ENCODE measurements around the gene MGRN1. TPM values are rescaled to one million over a fixed set of nuclear protein-coding genes. Genes with fewer than 3 reads are reported as not detected.
A peak's percentile ranks its signal among the peaks of the same experiment; 100 is the strongest.

Gene MGRN1
- total and polyA plus RNA-seq, 2 of the 13 experiments (the other 11 are each of a cell fraction or from before 2014, with no cell fraction given) = 11.9 to 12.6 TPM

- TF ChIP-seq, protein P1, sequence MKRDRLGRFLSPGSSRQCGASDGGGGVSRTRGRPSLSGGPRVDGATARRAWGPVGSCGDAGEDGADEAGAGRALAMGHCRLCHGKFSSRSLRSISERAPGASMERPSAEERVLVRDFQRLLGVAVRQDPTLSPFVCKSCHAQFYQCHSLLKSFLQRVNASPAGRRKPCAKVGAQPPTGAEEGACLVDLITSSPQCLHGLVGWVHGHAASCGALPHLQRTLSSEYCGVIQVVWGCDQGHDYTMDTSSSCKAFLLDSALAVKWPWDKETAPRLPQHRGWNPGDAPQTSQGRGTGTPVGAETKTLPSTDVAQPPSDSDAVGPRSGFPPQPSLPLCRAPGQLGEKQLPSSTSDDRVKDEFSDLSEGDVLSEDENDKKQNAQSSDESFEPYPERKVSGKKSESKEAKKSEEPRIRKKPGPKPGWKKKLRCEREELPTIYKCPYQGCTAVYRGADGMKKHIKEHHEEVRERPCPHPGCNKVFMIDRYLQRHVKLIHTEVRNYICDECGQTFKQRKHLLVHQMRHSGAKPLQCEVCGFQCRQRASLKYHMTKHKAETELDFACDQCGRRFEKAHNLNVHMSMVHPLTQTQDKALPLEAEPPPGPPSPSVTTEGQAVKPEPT (CRISPR knock-in tag; IDR thresholded peaks at IDR 0.05; ENCODE audit: low read depth) = 0 out of 2 replicates have a peak, but pooled peaks have one; percentile 37
- TF ChIP-seq TMF1 (CRISPR knock-in tag; IDR thresholded peaks at IDR 0.05; ENCODE audit: low read depth) (no peak; the same call in 1 of the 2 replicates), TBX3 (IDR thresholded peaks at IDR 0.05; ENCODE audit: borderline replicate concordance) (peak; percentile 64; the same call in 1 of the 2 replicates), PTBP1 (IDR thresholded peaks at IDR 0.05; ENCODE audit: low read depth, low read length, poor library complexity, severe bottlenecking) (no peak), ZMAT5 (CRISPR knock-in tag; IDR thresholded peaks at IDR 0.05; ENCODE audit: borderline replicate concordance, low read depth) (no peak), POLR2AphosphoS5 (IDR thresholded peaks at IDR 0.05; ENCODE audit: low read depth, low read length) (peak; percentile 60), EZH2 (conservative IDR thresholded peaks at IDR 0.05; ENCODE audit: low read depth, low read length) (no peak), ZNF33A (CRISPR knock-in tag; IDR thresholded peaks at IDR 0.05; ENCODE audit: borderline replicate concordance) (no peak), PATZ1 (CRISPR knock-in tag; IDR thresholded peaks at IDR 0.05) (peak; percentile 60), ZNF850 (CRISPR knock-in tag; conservative IDR thresholded peaks at IDR 0.05) (no peak), MNT (IDR thresholded peaks at IDR 0.05) (peak; percentile 68), TGIF2 (CRISPR knock-in tag; IDR thresholded peaks at IDR 0.05) (0 out of 2 replicates have a peak, but pooled peaks have one; percentile 25), GATA4 (IDR thresholded peaks at IDR 0.05; ENCODE audit: borderline replicate concordance, low read depth) (no peak), POLR2AphosphoS2 (IDR thresholded peaks at IDR 0.05; ENCODE audit: low read depth, low read length) (no peak), HOXA3 (CRISPR knock-in tag; IDR thresholded peaks at IDR 0.05) (peak; percentile 96), ZNF879 (CRISPR knock-in tag; IDR thresholded peaks at IDR 0.05) (no peak), MLX (CRISPR knock-in tag; IDR thresholded peaks at IDR 0.05) (peak; percentile 21; the same call in 1 of the 2 replicates), SOX13 (IDR thresholded peaks at IDR 0.05) (no peak; the same call in 1 of the 2 replicates), SOX13 (CRISPR knock-in tag; conservative IDR thresholded peaks at IDR 0.05 in 1 of 2, IDR thresholded peaks at IDR 0.05 in 1 of 2) (peak in 1 of 2 experiments; percentile 31; a peak in 1 of 4 replicates), NR2C2 (CRISPR knock-in tag; IDR thresholded peaks at IDR 0.05; ENCODE audit: borderline replicate concordance) (peak; percentile 84), SKI (IDR thresholded peaks at IDR 0.05; ENCODE audit: partially characterized antibody) (peak; percentile 88)
- TF ChIP-seq, protein P2, sequence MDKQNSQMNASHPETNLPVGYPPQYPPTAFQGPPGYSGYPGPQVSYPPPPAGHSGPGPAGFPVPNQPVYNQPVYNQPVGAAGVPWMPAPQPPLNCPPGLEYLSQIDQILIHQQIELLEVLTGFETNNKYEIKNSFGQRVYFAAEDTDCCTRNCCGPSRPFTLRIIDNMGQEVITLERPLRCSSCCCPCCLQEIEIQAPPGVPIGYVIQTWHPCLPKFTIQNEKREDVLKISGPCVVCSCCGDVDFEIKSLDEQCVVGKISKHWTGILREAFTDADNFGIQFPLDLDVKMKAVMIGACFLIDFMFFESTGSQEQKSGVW (CRISPR knock-in tag; IDR thresholded peaks at IDR 0.05; ENCODE audit: borderline replicate concordance) = peak; percentile 6; the same call in 1 of the 2 replicates
These were observed 9.8 kb upstream of the MGRN1 start, which contains the start of gene UBALD1 (continued) for GRCh38 chr16:4614571-4615383.

Data from HepG2 (cell line).